OCI-LY7 (cell line): Measurements from ENCODE around the gene PAK5.

Experiments used
- EZH2phosphoT487 ChIP-seq: fragments of 200-600 bp; sonication (generic); IDR thresholded peaks from 2 replicates; pipeline ENCODE4 v1.6.1; 2018; ENCODE audit warnings: low read depth, borderline replicate concordance, mild to moderate bottlenecking, mixed run types, antibody characterized with exemption, low read length, moderate library complexity, mixed read lengths
- TF ChIP-seq, protein P1 (sequence below): fragments of 200-600 bp; sonication (generic); conservative IDR thresholded peaks from 2 replicates; pipeline ENCODE4 v1.5.1; 2014; ENCODE audit warnings: mild to moderate bottlenecking, antibody characterized with exemption, low read length, moderate library complexity, mixed read lengths

DNA sequence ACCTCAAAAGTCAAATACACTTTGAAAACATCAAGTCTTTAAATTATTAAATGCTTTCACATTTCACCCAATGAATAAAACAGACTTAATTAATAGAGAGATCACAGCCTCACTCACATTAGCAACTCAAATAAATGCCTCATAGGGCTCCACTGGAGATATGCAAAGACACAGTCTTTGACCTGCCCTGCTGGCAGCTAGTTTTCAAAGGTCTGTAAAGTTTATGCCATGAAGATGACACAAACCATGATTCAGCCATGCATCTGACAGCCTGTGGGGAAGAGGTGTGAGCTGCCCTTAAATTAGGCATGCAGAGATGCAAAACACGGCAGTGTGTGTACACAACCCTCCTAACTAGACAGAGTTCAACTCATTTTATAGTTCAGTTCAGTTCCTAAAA, 83.6 kb downstream of the PAK5 start:
- TF ChIP-seq, protein P1, sequence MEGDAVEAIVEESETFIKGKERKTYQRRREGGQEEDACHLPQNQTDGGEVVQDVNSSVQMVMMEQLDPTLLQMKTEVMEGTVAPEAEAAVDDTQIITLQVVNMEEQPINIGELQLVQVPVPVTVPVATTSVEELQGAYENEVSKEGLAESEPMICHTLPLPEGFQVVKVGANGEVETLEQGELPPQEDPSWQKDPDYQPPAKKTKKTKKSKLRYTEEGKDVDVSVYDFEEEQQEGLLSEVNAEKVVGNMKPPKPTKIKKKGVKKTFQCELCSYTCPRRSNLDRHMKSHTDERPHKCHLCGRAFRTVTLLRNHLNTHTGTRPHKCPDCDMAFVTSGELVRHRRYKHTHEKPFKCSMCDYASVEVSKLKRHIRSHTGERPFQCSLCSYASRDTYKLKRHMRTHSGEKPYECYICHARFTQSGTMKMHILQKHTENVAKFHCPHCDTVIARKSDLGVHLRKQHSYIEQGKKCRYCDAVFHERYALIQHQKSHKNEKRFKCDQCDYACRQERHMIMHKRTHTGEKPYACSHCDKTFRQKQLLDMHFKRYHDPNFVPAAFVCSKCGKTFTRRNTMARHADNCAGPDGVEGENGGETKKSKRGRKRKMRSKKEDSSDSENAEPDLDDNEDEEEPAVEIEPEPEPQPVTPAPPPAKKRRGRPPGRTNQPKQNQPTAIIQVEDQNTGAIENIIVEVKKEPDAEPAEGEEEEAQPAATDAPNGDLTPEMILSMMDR, result no peak
- no peak for TF ChIP-seq EZH2phosphoT487
